Astrocyte (in vitro differentiated cells and primary cell): ENCODE measurements around the gene TXNDC9.

Source experiments
- EZH2 ChIP-seq: IDR thresholded peaks from 2 replicates; pipeline ENCODE4 v1.6.1; 2012; ENCODE audit warnings: mild to moderate bottlenecking, low read length, inconsistent platforms; ENCODE audit not compliant: insufficient read depth
- TF ChIP-seq, protein P1 (sequence below): IDR thresholded peaks from 2 replicates; pipeline ENCODE4 v1.5.1; 2011; ENCODE audit warnings: low read depth, mild to moderate bottlenecking, inconsistent platforms, low read length, moderate library complexity; ENCODE audit not compliant: insufficient read depth

DNA sequence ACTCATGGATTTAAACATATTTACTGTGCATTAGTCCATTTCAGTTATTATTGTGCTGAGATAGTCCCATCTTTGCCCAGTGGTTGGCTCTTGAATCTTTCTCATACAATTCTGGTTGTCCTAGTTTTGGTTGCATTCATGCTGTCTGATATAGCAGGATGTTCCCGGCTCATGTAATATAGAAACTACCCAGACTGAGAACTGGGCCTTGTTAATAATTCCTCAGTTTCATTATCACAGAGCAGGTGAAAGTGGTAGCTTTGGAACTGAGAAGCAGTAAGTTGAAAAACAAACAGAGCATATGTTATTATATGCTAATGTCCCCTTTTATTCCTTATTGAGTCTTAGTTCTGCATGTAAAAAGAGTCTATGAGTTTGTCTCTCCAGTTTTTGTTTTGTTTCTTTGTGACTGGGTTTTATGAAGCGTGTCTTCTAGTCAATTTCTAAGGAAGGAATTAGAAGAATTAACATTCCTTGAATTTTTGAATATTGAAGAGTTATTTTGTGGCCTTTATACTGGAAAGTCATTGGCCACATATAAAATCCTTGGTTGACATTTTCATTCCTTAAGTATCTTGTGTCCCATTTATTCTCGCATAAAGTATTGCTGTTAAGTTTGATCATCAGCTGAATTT is 44.4 kb upstream of the TXNDC9 start:
- TF ChIP-seq, protein P1, sequence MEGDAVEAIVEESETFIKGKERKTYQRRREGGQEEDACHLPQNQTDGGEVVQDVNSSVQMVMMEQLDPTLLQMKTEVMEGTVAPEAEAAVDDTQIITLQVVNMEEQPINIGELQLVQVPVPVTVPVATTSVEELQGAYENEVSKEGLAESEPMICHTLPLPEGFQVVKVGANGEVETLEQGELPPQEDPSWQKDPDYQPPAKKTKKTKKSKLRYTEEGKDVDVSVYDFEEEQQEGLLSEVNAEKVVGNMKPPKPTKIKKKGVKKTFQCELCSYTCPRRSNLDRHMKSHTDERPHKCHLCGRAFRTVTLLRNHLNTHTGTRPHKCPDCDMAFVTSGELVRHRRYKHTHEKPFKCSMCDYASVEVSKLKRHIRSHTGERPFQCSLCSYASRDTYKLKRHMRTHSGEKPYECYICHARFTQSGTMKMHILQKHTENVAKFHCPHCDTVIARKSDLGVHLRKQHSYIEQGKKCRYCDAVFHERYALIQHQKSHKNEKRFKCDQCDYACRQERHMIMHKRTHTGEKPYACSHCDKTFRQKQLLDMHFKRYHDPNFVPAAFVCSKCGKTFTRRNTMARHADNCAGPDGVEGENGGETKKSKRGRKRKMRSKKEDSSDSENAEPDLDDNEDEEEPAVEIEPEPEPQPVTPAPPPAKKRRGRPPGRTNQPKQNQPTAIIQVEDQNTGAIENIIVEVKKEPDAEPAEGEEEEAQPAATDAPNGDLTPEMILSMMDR: no peak
- TF ChIP-seq EZH2: no peak
